H9 (cell line): Measurements from ENCODE around the gene RBM27. TPM values are rescaled to one million over a fixed set of nuclear protein-coding genes. Genes with fewer than 3 reads are reported as not detected.

Source experiments
- DNase-seq: peaks from one replicate; pipeline ENCODE4 v3.0.0-alpha.2; 2017
- H2AFZ ChIP-seq: one replicate; pipeline ENCODE4 v1.6.1; 2013; ENCODE audit warnings: mild to moderate bottlenecking, low read length, control low read depth, moderate library complexity
- H2AK5ac ChIP-seq: 2 replicates; pipeline ENCODE4 v1.6.1; 2013; ENCODE audit warnings: low read length, control low read depth, mixed read lengths; ENCODE audit not compliant: insufficient read length
- H2BK120ac ChIP-seq: one replicate; pipeline ENCODE4 v1.6.1; 2013; ENCODE audit warnings: low read depth, mild to moderate bottlenecking, low read length, control low read depth, inconsistent platforms; ENCODE audit not compliant: poor library complexity, severe bottlenecking
- H2BK12ac ChIP-seq: 2 replicates; pipeline ENCODE4 v1.6.1; 2013; ENCODE audit warnings: low read length, control low read depth, mixed read lengths, low read depth; ENCODE audit not compliant: insufficient read length
- H2BK15ac ChIP-seq: 2 replicates; pipeline ENCODE4 v1.6.1; 2013; ENCODE audit warnings: low read depth, low read length, control low read depth
- H2BK20ac ChIP-seq: one replicate; pipeline ENCODE4 v1.6.1; 2013; ENCODE audit warnings: low read depth, mild to moderate bottlenecking, low read length, control low read depth, inconsistent platforms; ENCODE audit not compliant: poor library complexity, severe bottlenecking
- H2BK5ac ChIP-seq: 2 replicates; pipeline ENCODE4 v1.6.1; 2013; ENCODE audit warnings: low read length, control low read depth, mixed read lengths; ENCODE audit not compliant: insufficient read length
- H3K14ac ChIP-seq: 2 replicates; pipeline ENCODE4 v1.6.1; 2013; ENCODE audit warnings: low read length, control low read depth; ENCODE audit not compliant: insufficient read depth
- H3K18ac ChIP-seq: 2 replicates; pipeline ENCODE4 v1.6.1; 2013; ENCODE audit warnings: low read depth, mild to moderate bottlenecking, mixed read lengths, low read length, control low read depth; ENCODE audit not compliant: insufficient read length
- H3K23ac ChIP-seq: 2 replicates; pipeline ENCODE4 v1.6.1; 2013; ENCODE audit warnings: low read length, control low read depth, mixed read lengths, low read depth; ENCODE audit not compliant: insufficient read length
- H3K23me2 ChIP-seq: 2 replicates; pipeline ENCODE4 v1.6.1; 2013; ENCODE audit warnings: low read depth, mild to moderate bottlenecking, mixed read lengths, low read length, control low read depth; ENCODE audit not compliant: insufficient read length, poor library complexity, severe bottlenecking
- H3K27ac ChIP-seq: 2 replicates; pipeline ENCODE4 v1.5.1; 2013; ENCODE audit warnings: low read length, control low read depth, mixed read lengths, low read depth; ENCODE audit not compliant: insufficient read length
- H3K27me3 ChIP-seq: 2 replicates; pipeline ENCODE4 v1.6.1; 2013; ENCODE audit warnings: low read length, control low read depth, inconsistent platforms; ENCODE audit not compliant: insufficient read depth
- H3K4ac ChIP-seq: 2 replicates; pipeline ENCODE4 v1.6.1; 2013; ENCODE audit warnings: low read depth, mild to moderate bottlenecking, control low read depth, inconsistent platforms, low read length, moderate library complexity
- H3K4me1 ChIP-seq: 2 replicates; pipeline ENCODE4 v1.6.1; 2013; ENCODE audit warnings: low read length, control low read depth, inconsistent platforms; ENCODE audit not compliant: insufficient read depth
- H3K4me2 ChIP-seq: 2 replicates; pipeline ENCODE4 v1.6.1; 2013; ENCODE audit warnings: low read length, control low read depth, mixed read lengths; ENCODE audit not compliant: insufficient read length, insufficient read depth
- H3K56ac ChIP-seq: 2 replicates; pipeline ENCODE4 v1.6.1; 2013; ENCODE audit warnings: low read depth, mild to moderate bottlenecking, mixed read lengths, low read length, control low read depth; ENCODE audit not compliant: insufficient read length
- H3K79me1 ChIP-seq: 2 replicates; pipeline ENCODE4 v1.6.1; 2013; ENCODE audit warnings: low read depth, mild to moderate bottlenecking, moderate library complexity, low read length, control low read depth, inconsistent platforms; ENCODE audit not compliant: insufficient read depth, poor library complexity, severe bottlenecking
- H3K79me2 ChIP-seq: 2 replicates; pipeline ENCODE4 v1.6.1; 2013; ENCODE audit warnings: low read length, control low read depth, inconsistent platforms; ENCODE audit not compliant: insufficient read depth
- H3K9ac ChIP-seq: 2 replicates; pipeline ENCODE4 v1.6.1; 2013; ENCODE audit warnings: low read length, control low read depth, mixed read lengths; ENCODE audit not compliant: insufficient read length; ENCODE audit errors: extremely low read depth
- H3K9me3 ChIP-seq: one replicate; pipeline ENCODE4 v1.6.1; 2013; ENCODE audit warnings: low read depth, low read length, inconsistent platforms; ENCODE audit not compliant: control insufficient read depth
- H3T11ph ChIP-seq: one replicate; pipeline ENCODE4 v1.6.1; 2013; ENCODE audit warnings: mild to moderate bottlenecking, low read length, control low read depth, inconsistent platforms
- H4K20me1 ChIP-seq: one replicate; pipeline ENCODE4 v1.6.1; 2013; ENCODE audit not compliant: control insufficient read depth, insufficient read length, insufficient read depth
- H4K5ac ChIP-seq: 2 replicates; pipeline ENCODE4 v1.6.1; 2013; ENCODE audit warnings: low read depth, mild to moderate bottlenecking, mixed read lengths, low read length, control low read depth; ENCODE audit not compliant: insufficient read length
- H4K8ac ChIP-seq: replicated peaks from 2 replicates; pipeline ENCODE4 v1.6.1; 2013; ENCODE audit warnings: low read length, control low read depth, mixed read lengths, low read depth; ENCODE audit not compliant: insufficient read length
- H4K91ac ChIP-seq: 2 replicates; pipeline ENCODE4 v1.6.1; 2013; ENCODE audit warnings: low read depth, mild to moderate bottlenecking, moderate library complexity, mixed read lengths, low read length, control low read depth; ENCODE audit not compliant: insufficient read length
- H3K27ac Mint-ChIP-seq, 3 experiments: 2 replicates in 2 of 3; 3 replicates in 1 of 3; pipeline ENCODE4 v1.8.0; 2020 to 2021; ENCODE audit warnings: mixed read lengths in 3 of 3, mild to moderate bottlenecking in 1 of 3, moderate library complexity in 1 of 3
- H3K27me3 Mint-ChIP-seq: 2 replicates; pipeline ENCODE4 v1.8.0; 2021; ENCODE audit warnings: low read depth, mild to moderate bottlenecking, moderate library complexity, mixed read lengths
- H3K36me3 Mint-ChIP-seq, 3 experiments: 2 replicates in 2 of 3; 3 replicates in 1 of 3; pipeline ENCODE4 v1.8.0; 2020 to 2021; ENCODE audit warnings: low read depth in 3 of 3, mixed read lengths in 3 of 3; ENCODE audit not compliant: insufficient read depth in 1 of 3
- H3K4me1 Mint-ChIP-seq, 2 experiments: 2 replicates each; pipeline ENCODE4 v1.8.0; 2020; ENCODE audit warnings: mixed read lengths in 2 of 2
- H3K4me3 Mint-ChIP-seq, 2 experiments: 2 replicates in 1 of 2; 3 replicates in 1 of 2; pipeline ENCODE4 v1.8.0; 2020 to 2021; ENCODE audit warnings: mild to moderate bottlenecking in 2 of 2, mixed read lengths in 2 of 2, moderate library complexity in 1 of 2
- H3K9me3 Mint-ChIP-seq, 2 experiments: 2 replicates in 1 of 2; 3 replicates in 1 of 2; pipeline ENCODE4 v1.8.0; 2020; ENCODE audit warnings: mild to moderate bottlenecking in 2 of 2, mixed read lengths in 2 of 2, moderate library complexity in 1 of 2
- WGBS: extraction: QIAGEN DNeasy Blood & Tissue Kit; methylation state at CpG from one replicate; pipeline ENCODE4 v1.1.7; 2013; ENCODE audit warnings: missing lambda C conversion rate, low lambda C conversion rate, mixed read lengths; ENCODE audit not compliant: insufficient read length; ENCODE audit errors: extremely low coverage; 5-methylcytosine and 5-hydroxymethylcytosine counted together
- total RNA-seq: library from RNA; stranded (reverse); gene quantifications from 2 replicates; pipeline ENCODE4 v1.2.1, GENCODE V29; 2021
- TF ChIP-seq, protein P1 (sequence below): fragments of 200-600 bp; sonication (generic); conservative IDR thresholded peaks from 3 replicates; pipeline ENCODE4 v1.8.0; 2021; ENCODE audit warnings: antibody characterized with exemption, mild to moderate bottlenecking

The RBM27 gene
- total RNA-seq, 1 experiment from 2014 or later = 33.8 TPM

DNA sequence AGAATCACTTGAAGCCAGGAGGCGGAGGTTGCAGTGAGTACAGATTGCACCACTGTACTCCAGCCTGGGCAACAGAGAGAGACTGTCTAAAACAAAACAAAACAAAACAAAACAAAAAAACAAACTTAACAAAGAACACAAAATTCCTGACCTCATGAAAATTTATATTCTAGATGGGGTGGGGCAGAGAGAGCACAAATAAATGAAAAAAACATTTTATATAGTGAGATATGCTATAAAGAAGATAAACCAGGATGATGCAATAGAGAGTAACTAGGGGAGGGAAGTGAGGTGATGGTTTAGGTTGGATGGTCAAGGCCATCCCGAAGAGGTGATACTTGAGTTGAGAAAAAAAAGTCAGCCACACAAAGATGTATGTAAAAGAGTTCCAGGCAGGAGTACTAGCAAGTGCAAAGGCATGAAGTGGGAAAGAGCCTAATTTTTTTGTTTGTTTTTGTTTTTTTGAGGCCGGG lies 10.8 kb upstream of the RBM27 start:
- no peak overlapping the region for H3K23ac ChIP-seq
- no CpG with 5 or more reads among the region's 3 CpGs for WGBS
- TF ChIP-seq, protein P1, sequence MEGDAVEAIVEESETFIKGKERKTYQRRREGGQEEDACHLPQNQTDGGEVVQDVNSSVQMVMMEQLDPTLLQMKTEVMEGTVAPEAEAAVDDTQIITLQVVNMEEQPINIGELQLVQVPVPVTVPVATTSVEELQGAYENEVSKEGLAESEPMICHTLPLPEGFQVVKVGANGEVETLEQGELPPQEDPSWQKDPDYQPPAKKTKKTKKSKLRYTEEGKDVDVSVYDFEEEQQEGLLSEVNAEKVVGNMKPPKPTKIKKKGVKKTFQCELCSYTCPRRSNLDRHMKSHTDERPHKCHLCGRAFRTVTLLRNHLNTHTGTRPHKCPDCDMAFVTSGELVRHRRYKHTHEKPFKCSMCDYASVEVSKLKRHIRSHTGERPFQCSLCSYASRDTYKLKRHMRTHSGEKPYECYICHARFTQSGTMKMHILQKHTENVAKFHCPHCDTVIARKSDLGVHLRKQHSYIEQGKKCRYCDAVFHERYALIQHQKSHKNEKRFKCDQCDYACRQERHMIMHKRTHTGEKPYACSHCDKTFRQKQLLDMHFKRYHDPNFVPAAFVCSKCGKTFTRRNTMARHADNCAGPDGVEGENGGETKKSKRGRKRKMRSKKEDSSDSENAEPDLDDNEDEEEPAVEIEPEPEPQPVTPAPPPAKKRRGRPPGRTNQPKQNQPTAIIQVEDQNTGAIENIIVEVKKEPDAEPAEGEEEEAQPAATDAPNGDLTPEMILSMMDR = no peak
- H2BK20ac ChIP-seq = no peak overlapping the region
- no peak overlapping the region for H3K4me2 ChIP-seq
- no peak overlapping the region for H3K18ac ChIP-seq
- no peak overlapping the region for H3K4me3 Mint-ChIP-seq
- no peak overlapping the region for H3K9ac ChIP-seq
- H2BK12ac ChIP-seq = no peak overlapping the region
- H3K4ac ChIP-seq = no peak overlapping the region
- no peaks in the 10 kb centered on the region; the same call in 1 of the 2 replicates for H3K27me3 Mint-ChIP-seq
- H3K56ac ChIP-seq = no peak overlapping the region
- H2BK15ac ChIP-seq = no peak overlapping the region
- no peak overlapping the region for H3T11ph ChIP-seq
- H3K4me1 ChIP-seq = no peaks in the 10 kb centered on the region
- no peak overlapping the region; a peak in 1 of 7 replicates for H3K27ac Mint-ChIP-seq
- no peak for DNase-seq
- H3K79me2 ChIP-seq = no peaks in the 10 kb centered on the region
- H4K5ac ChIP-seq = no peak overlapping the region
- H4K20me1 ChIP-seq = no peaks in the 10 kb centered on the region
- H2AFZ ChIP-seq = no peak overlapping the region
- H3K9me3 ChIP-seq = no peaks in the 10 kb centered on the region
- H4K91ac ChIP-seq = no peak overlapping the region
- H3K14ac ChIP-seq = no peak overlapping the region
- no peak overlapping the region for H2BK5ac ChIP-seq
- no peak overlapping the region for H4K8ac ChIP-seq
- H3K36me3 Mint-ChIP-seq = no peaks in the 10 kb centered on the region
- H2AK5ac ChIP-seq = no peak overlapping the region
- no peaks in the 10 kb centered on the region for H3K27me3 ChIP-seq
- H3K9me3 Mint-ChIP-seq = no peaks in the 10 kb centered on the region
- H3K79me1 ChIP-seq = no peaks in the 10 kb centered on the region
- no peaks in the 10 kb centered on the region for H3K23me2 ChIP-seq
- peaks cover 2 to 4% of the 10 kb centered on the region in 2 experiments; a peak in 2 of 4 replicates for H3K4me1 Mint-ChIP-seq
- H2BK120ac ChIP-seq = no peak overlapping the region
- H3K27ac ChIP-seq = no peak overlapping the region
